Hepatocyte (in vitro differentiated cells): Measurements from ENCODE around the gene GPC3.

Source experiments
- CTCF ChIP-seq: fragments of 200-600 bp; sonication (generic); IDR thresholded peaks from 2 replicates; pipeline ENCODE4 v1.5.1; 2016; ENCODE audit warnings: antibody characterized with exemption, mild to moderate bottlenecking; ENCODE audit not compliant: poor library complexity
- EZH2 ChIP-seq: fragments of 200-600 bp; sonication (generic); IDR thresholded peaks from 2 replicates; pipeline ENCODE4 v1.6.1; 2016; ENCODE audit warnings: antibody characterized with exemption, mild to moderate bottlenecking, borderline replicate concordance
- EZH2phosphoT487 ChIP-seq: fragments of 200-600 bp; sonication (generic); IDR thresholded peaks from one replicate; pipeline ENCODE4 v1.6.1; 2018; ENCODE audit warnings: antibody characterized with exemption, mild to moderate bottlenecking, low read depth, moderate library complexity; ENCODE audit not compliant: unreplicated experiment, severe bottlenecking

GRCh38 chrX:133660281-133660680 lies 325.1 kb downstream of the GPC3 start:
- no peak for TF ChIP-seq EZH2
- TF ChIP-seq CTCF: no peak
- no peak for TF ChIP-seq EZH2phosphoT487
